H1 (cell line): ENCODE measurements around the gene RMDN2. TPM values are rescaled to one million over a fixed set of nuclear protein-coding genes. Genes with fewer than 3 reads are reported as not detected.

Experiments used
- CTCF ChIA-PET: fragments of 300-600 bp; sonication (Branson Sonifier 250); formaldehyde crosslinking; loops from one replicate; lab custom pipeline; 2021; ENCODE audit not compliant: partially characterized antibody; lab: Charles Lee
- POLR2A ChIA-PET: fragments of 300-600 bp; sonication (Branson Sonifier 250); formaldehyde crosslinking; loops from one replicate; lab custom pipeline; 2021; ENCODE audit warnings: inconsistent platforms; ENCODE audit not compliant: partially characterized antibody; lab: Charles Lee
- DNase-seq, 2 experiments: peaks; one replicate each; pipeline versions ENCODE4 v3.0.0 to v3.0.0-alpha.2; 2010 to 2022; ENCODE audit warnings: low spot score in 2 of 2, low read depth in 1 of 2, mixed read lengths in 1 of 2
- FAIRE-seq: peaks from 2 replicates; lab custom pipeline; 2011; peaks lifted over from hg19 to GRCh38; lab: Jason Lieb, UNC
- H2AFZ ChIP-seq: 2 replicates; pipeline ENCODE4 v1.8.1; 2012; ENCODE audit warnings: low read length, inconsistent platforms
- H2AK5ac ChIP-seq: 2 replicates; pipeline ENCODE4 v1.6.1; 2013; ENCODE audit warnings: low read depth, low read length
- H2BK120ac ChIP-seq: replicated peaks from 2 replicates; pipeline ENCODE3; 2013; ENCODE audit warnings: low read depth, low read length, inconsistent platforms
- H2BK12ac ChIP-seq: 2 replicates; pipeline ENCODE4 v1.6.1; 2013; ENCODE audit warnings: low read depth, low read length
- H2BK15ac ChIP-seq: 2 replicates; pipeline ENCODE4 v1.6.1; 2013; ENCODE audit warnings: low read length
- H2BK20ac ChIP-seq: 2 replicates; pipeline ENCODE4 v1.6.1; 2013; ENCODE audit warnings: low read length
- H2BK5ac ChIP-seq: 2 replicates; pipeline ENCODE4 v1.6.1; 2013; ENCODE audit warnings: low read depth, low read length
- H3K14ac ChIP-seq: 2 replicates; pipeline ENCODE4 v1.6.1; 2013; ENCODE audit warnings: inconsistent platforms; ENCODE audit not compliant: insufficient read length
- H3K18ac ChIP-seq: 2 replicates; pipeline ENCODE4 v1.6.1; 2013; ENCODE audit warnings: low read length; ENCODE audit errors: extremely low read depth
- H3K23ac ChIP-seq: 2 replicates; pipeline ENCODE4 v1.6.1; 2013; ENCODE audit warnings: inconsistent platforms; ENCODE audit not compliant: insufficient read length
- H3K23me2 ChIP-seq: 2 replicates; pipeline ENCODE4 v1.6.1; 2013; ENCODE audit warnings: low read depth, low read length
- H3K27ac ChIP-seq: 2 replicates; pipeline ENCODE4 v1.6.1; 2011; ENCODE audit warnings: low read depth, low read length, inconsistent platforms
- H3K27me3 ChIP-seq, 4 experiments: replicated peaks in 1 of 4; 1 replicate in 1 of 4; 2 replicates in 3 of 4; pipeline versions ENCODE4 v1.6.1 to v1.8.1; 2011 to 2013; ENCODE audit warnings: low read length in 3 of 4, mild to moderate bottlenecking in 3 of 4, inconsistent platforms in 2 of 4, mixed read lengths in 2 of 4, moderate library complexity in 1 of 4; ENCODE audit not compliant: control insufficient read depth in 3 of 4, insufficient read depth in 3 of 4; ENCODE audit errors: extremely low read depth in 1 of 4
- H3K36me3 ChIP-seq, 4 experiments: 2 replicates each; pipeline versions ENCODE4 v1.6.1 to v1.8.1; 2011 to 2013; ENCODE audit warnings: mild to moderate bottlenecking in 4 of 4, low read length in 3 of 4, moderate library complexity in 2 of 4, control low read depth in 1 of 4, inconsistent platforms in 1 of 4; ENCODE audit not compliant: insufficient read depth in 4 of 4, control insufficient read depth in 2 of 4
- H3K4ac ChIP-seq: replicated peaks from 2 replicates; pipeline ENCODE3; 2013; ENCODE audit warnings: low read length, low read depth, mixed read lengths, inconsistent platforms; ENCODE audit not compliant: insufficient read length
- H3K4me1 ChIP-seq, 4 experiments: replicated peaks in 1 of 4; 1 replicate in 1 of 4; 2 replicates in 3 of 4; pipeline versions ENCODE4 v1.6.1 to v1.8.1; 2011 to 2013; ENCODE audit warnings: low read length in 3 of 4, inconsistent platforms in 2 of 4, mixed read lengths in 1 of 4; ENCODE audit not compliant: insufficient read depth in 4 of 4, control insufficient read depth in 3 of 4
- H3K4me2 ChIP-seq, 2 experiments: 2 replicates each; pipeline versions ENCODE4 v1.6.1 to v1.8.1; 2011 to 2013; ENCODE audit warnings: low read depth in 2 of 2, low read length in 2 of 2, control low read depth in 1 of 2, inconsistent platforms in 1 of 2, mild to moderate bottlenecking in 1 of 2; ENCODE audit not compliant: insufficient read depth in 1 of 2
- H3K4me3 ChIP-seq, 4 experiments: fragments of 200-600, 300-600 bp in 1 of 4; sonication (generic), shearing (Covaris generic), sonication (Bioruptor Twin) in 1 of 4; 2 replicates each; pipeline versions ENCODE4 v1.5.1 to v1.8.1; 2011 to 2016; ENCODE audit warnings: low read length in 4 of 4, low read depth in 3 of 4, control low read depth in 2 of 4, inconsistent platforms in 2 of 4, mild to moderate bottlenecking in 2 of 4, mixed read lengths in 1 of 4, moderate library complexity in 1 of 4; ENCODE audit not compliant: insufficient read depth in 2 of 4; ENCODE audit errors: extremely low read depth in 1 of 4
- H3K56ac ChIP-seq: replicated peaks from 2 replicates; pipeline ENCODE3; 2013; ENCODE audit warnings: low read depth, mild to moderate bottlenecking, mixed read lengths, low read length, inconsistent platforms; ENCODE audit not compliant: insufficient read length
- H3K79me1 ChIP-seq: 2 replicates; pipeline ENCODE4 v1.6.1; 2013; ENCODE audit warnings: low read depth, low read length, control low read depth
- H3K79me2 ChIP-seq, 2 experiments: 2 replicates each; pipeline versions ENCODE4 v1.6.1 to v1.8.1; 2012 to 2013; ENCODE audit warnings: low read length in 2 of 2, mild to moderate bottlenecking in 2 of 2, inconsistent platforms in 1 of 2; ENCODE audit not compliant: insufficient read depth in 2 of 2, control insufficient read depth in 1 of 2
- H3K9ac ChIP-seq, 4 experiments: replicated peaks in 1 of 4; 1 replicate in 1 of 4; 2 replicates in 3 of 4; pipeline versions ENCODE4 v1.6.1 to v1.8.1; 2011 to 2013; ENCODE audit warnings: low read depth in 3 of 4, low read length in 3 of 4, control low read depth in 2 of 4, mild to moderate bottlenecking in 2 of 4, moderate library complexity in 2 of 4, inconsistent platforms in 1 of 4; ENCODE audit errors: extremely low read depth in 1 of 4
- H3K9me3 ChIP-seq, 2 experiments: 2 replicates each; pipeline versions ENCODE4 v1.6.1 to v1.8.1; 2012 to 2013; ENCODE audit warnings: mild to moderate bottlenecking in 2 of 2, moderate library complexity in 2 of 2, control low read depth in 1 of 2, inconsistent platforms in 1 of 2, low read depth in 1 of 2, low read length in 1 of 2, mixed read lengths in 1 of 2; ENCODE audit not compliant: insufficient read depth in 2 of 2
- H4K20me1 ChIP-seq, 2 experiments: replicated peaks in 1 of 2; 2 replicates each; pipeline versions ENCODE3 to v1.8.1; 2011 to 2013; ENCODE audit warnings: inconsistent platforms in 2 of 2, low read length in 2 of 2, mild to moderate bottlenecking in 1 of 2; ENCODE audit not compliant: insufficient read depth in 2 of 2, control insufficient read depth in 1 of 2
- H4K5ac ChIP-seq: 2 replicates; pipeline ENCODE4 v1.6.1; 2013; ENCODE audit warnings: low read length, low read depth, mixed read lengths, inconsistent platforms; ENCODE audit not compliant: insufficient read length
- H4K8ac ChIP-seq: 2 replicates; pipeline ENCODE4 v1.8.0; 2013; ENCODE audit warnings: mild to moderate bottlenecking, moderate library complexity, low read length, inconsistent platforms; ENCODE audit not compliant: insufficient read depth; ENCODE audit errors: extremely low read depth
- H4K91ac ChIP-seq: replicated peaks from 2 replicates; pipeline ENCODE3; 2013; ENCODE audit warnings: low read length, mixed read lengths, inconsistent platforms; ENCODE audit not compliant: insufficient read length
- ASH2L ChIP-seq: fragments of 200-600, 300-600 bp; sonication (generic); IDR thresholded peaks from one replicate; pipeline ENCODE4 v1.7.1; 2017; ENCODE audit warnings: low read length
- CHD1 ChIP-seq: IDR thresholded peaks from 2 replicates; pipeline ENCODE4 v1.6.1; 2012; ENCODE audit warnings: low read depth, low read length, improper control_type of control experiment
- EP300 ChIP-seq, 2 experiments: IDR thresholded peaks; 1 replicate in 1 of 2; 2 replicates in 1 of 2; pipeline ENCODE4 v1.6.1; 2011 to 2012; ENCODE audit warnings: low read depth in 2 of 2, low read length in 2 of 2, mild to moderate bottlenecking in 2 of 2, borderline replicate concordance in 1 of 2, inconsistent platforms in 1 of 2, moderate library complexity in 1 of 2
- GTF2F1 ChIP-seq: IDR thresholded peaks from 2 replicates; pipeline ENCODE4 v1.6.1; 2012; ENCODE audit warnings: low read depth, low read length, improper control_type of control experiment, borderline replicate concordance
- JUN ChIP-seq: IDR thresholded peaks from 2 replicates; pipeline ENCODE4 v1.6.1; 2011; ENCODE audit warnings: low read depth, mild to moderate bottlenecking, improper control_type of control experiment, low read length
- JUND ChIP-seq: IDR thresholded peaks from 2 replicates; pipeline ENCODE4 v1.6.1; 2011; ENCODE audit warnings: mild to moderate bottlenecking, improper control_type of control experiment, low read length
- POLR2AphosphoS5 ChIP-seq: IDR thresholded peaks from 2 replicates; pipeline ENCODE4 v1.6.1; 2011; ENCODE audit warnings: low read depth, low read length
- SP2 ChIP-seq: IDR thresholded peaks from 2 replicates; pipeline ENCODE4 v1.6.1; 2012; ENCODE audit warnings: mild to moderate bottlenecking, low read length, inconsistent platforms
- ZNF274 ChIP-seq: IDR thresholded peaks from 2 replicates; pipeline ENCODE4 v1.7.0; 2012; ENCODE audit warnings: low read length, borderline replicate concordance; ENCODE audit errors: extremely low read depth
- WGBS, 2 experiments: shearing (Covaris generic) in 1 of 2; methylation state at CpG; one replicate each; pipeline versions ENCODE4 v1.1.6 to v1.1.7; 2013 to 2015; ENCODE audit warnings: low lambda C conversion rate in 2 of 2, mixed read lengths in 2 of 2, inconsistent platforms in 1 of 2, low coverage in 1 of 2, missing lambda C conversion rate in 1 of 2; ENCODE audit not compliant: insufficient replicate concordance in 2 of 2, insufficient coverage in 1 of 2, insufficient read length in 1 of 2; ENCODE audit errors: extremely low coverage in 1 of 2, missing lambda C conversion rate in 1 of 2; 5-methylcytosine and 5-hydroxymethylcytosine counted together
- polyA plus RNA-seq, 7 experiments: library from polyadenylated mRNA; depleted of rRNA in 3 of 7; stranded (reverse) in 5 of 7; unstranded in 2 of 7; fragments of >200 nt in 5 of 7; fragments of 200-250 nt in 2 of 7; gene quantifications; 1 replicate in 5 of 7; 2 replicates in 1 of 7; 4 replicates in 1 of 7; pipeline versions ENCODE4 v1.2.1 to v1.2.3, GENCODE V29; 2011 to 2013; ENCODE audit warnings: missing spikeins in 2 of 7, mixed read lengths in 2 of 7
- total RNA-seq: library from RNA; stranded (reverse); fragmentation: NEBNext Ultra II Directional; extraction: Animal tissue kit (Norgen Biotek cat#: 25700); gene quantifications from 2 replicates; pipeline ENCODE4 v1.2.1, GENCODE V29; 2021
- TF ChIP-seq, protein P1 (sequence below): IDR thresholded peaks from 2 replicates; pipeline ENCODE4 v1.6.1; 2011; ENCODE audit warnings: low read depth, mild to moderate bottlenecking, low read length; ENCODE audit not compliant: insufficient read depth
- TF ChIP-seq, protein P2 (sequence below): IDR thresholded peaks from 2 replicates; pipeline ENCODE4 v1.6.1; 2012; ENCODE audit warnings: inconsistent platforms

RMDN2 gene
- total and polyA plus RNA-seq, 2 of the 8 experiments (the other 6 are each of a cell fraction or from before 2014, with no cell fraction given): 0.53 to 3.0 TPM

DNA sequence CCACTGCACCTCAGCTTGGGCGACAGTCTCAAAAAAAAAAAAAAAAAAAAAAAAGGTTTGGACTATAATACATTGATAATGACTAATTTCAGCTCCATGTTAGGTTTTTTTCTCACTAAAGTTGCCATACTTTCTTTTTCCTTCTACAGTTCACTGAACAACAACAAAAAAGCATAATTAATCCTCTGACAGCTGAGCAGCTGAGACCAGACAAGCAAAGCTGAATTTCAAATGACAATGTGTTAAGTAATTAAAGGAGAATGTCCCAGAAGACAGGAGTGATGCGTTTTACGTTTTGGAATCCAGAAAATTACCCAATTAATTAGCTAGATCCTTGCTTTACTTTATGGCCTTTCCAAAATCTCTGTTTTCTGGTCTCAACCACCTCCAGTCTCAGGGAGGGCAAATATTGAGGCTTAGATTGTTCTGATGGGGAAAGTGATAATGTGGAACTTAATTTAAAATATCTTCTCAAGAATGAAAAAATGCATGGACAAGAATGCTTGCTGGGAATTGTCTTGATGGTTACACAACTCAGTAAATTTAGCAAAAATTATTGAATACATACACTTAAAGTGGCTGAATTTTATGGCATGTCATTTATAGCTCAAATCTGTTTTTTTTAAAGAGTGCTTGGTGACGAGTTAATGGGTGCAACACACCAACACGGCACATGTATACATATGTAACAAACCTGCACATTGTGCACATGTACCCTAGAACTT is 17.4 kb upstream of the RMDN2 start:
- H3K27ac ChIP-seq: no peak overlapping the region
- FAIRE-seq (no peak), DNase-seq (no peak)
- no peak overlapping the region for H2BK15ac ChIP-seq
- H4K20me1 ChIP-seq: no peaks in the 10 kb centered on the region
- WGBS, 2 experiments: 80% methylated on average over 5 of the region's 5 CpGs; no CpG with 5 or more reads in 1 of the 2 experiments
- H3K18ac ChIP-seq: no peak overlapping the region
- H3K4me3 ChIP-seq: no peak overlapping the region
- ChIA-PET POLR2A (no interaction called here), CTCF (interaction anchor here (0.7 to 1.5 kb wide), 2 partner anchors 17 to 210 kb away, joined by 3 to 5 read pairs; no protein-coding TSS in a partner anchor)
- no peak overlapping the region for H3K14ac ChIP-seq
- H3K79me1 ChIP-seq: no peaks in the 10 kb centered on the region
- no peaks in the 10 kb centered on the region for H3K36me3 ChIP-seq
- no peak overlapping the region for H2BK20ac ChIP-seq
- no peak overlapping the region for H3K4me2 ChIP-seq
- H3K23ac ChIP-seq: no peak overlapping the region
- no peak overlapping the region for H3K4ac ChIP-seq
- no peak overlapping the region for H4K91ac ChIP-seq
- H4K8ac ChIP-seq: no peak overlapping the region
- no peaks in the 10 kb centered on the region for H3K27me3 ChIP-seq
- no peak overlapping the region for H4K5ac ChIP-seq
- H2AFZ ChIP-seq: no peak overlapping the region
- H3K9ac ChIP-seq: no peak overlapping the region
- peaks cover 0 to 2% (median 0%) of the 10 kb centered on the region in 4 experiments; a peak in 1 of 7 replicates for H3K4me1 ChIP-seq
- H2BK5ac ChIP-seq: no peak overlapping the region
- no peak overlapping the region for H2BK120ac ChIP-seq
- no peak overlapping the region for H2AK5ac ChIP-seq
- H3K56ac ChIP-seq: no peak overlapping the region
- H3K23me2 ChIP-seq: no peaks in the 10 kb centered on the region
- TF ChIP-seq EP300 (IDR thresholded peaks at IDR 0.05; ENCODE audit: borderline replicate concordance in 1 of 2, low read depth in 2 of 2, low read length in 2 of 2): no peak
- TF ChIP-seq, protein P1, sequence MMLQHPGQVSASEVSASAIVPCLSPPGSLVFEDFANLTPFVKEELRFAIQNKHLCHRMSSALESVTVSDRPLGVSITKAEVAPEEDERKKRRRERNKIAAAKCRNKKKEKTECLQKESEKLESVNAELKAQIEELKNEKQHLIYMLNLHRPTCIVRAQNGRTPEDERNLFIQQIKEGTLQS: no peak
- TF ChIP-seq GTF2F1: no peak
- TF ChIP-seq JUND: no peak
- TF ChIP-seq SP2: no peak
- TF ChIP-seq, protein P2, sequence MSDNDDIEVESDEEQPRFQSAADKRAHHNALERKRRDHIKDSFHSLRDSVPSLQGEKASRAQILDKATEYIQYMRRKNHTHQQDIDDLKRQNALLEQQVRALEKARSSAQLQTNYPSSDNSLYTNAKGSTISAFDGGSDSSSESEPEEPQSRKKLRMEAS: no peak
- no peak for TF ChIP-seq ZNF274
- TF ChIP-seq ASH2L: no peak
- no peak for TF ChIP-seq JUN
- TF ChIP-seq CHD1: no peak
- no peak for TF ChIP-seq POLR2AphosphoS5
- H3K79me2 ChIP-seq: no peaks in the 10 kb centered on the region
- H2BK12ac ChIP-seq: no peak overlapping the region
- no peaks in the 10 kb centered on the region for H3K9me3 ChIP-seq
